Spleen (tissue), 7 donors: ENCODE measurements around the gene CNBD2.

ENCODE experiments used
- POLR2A ChIP-seq, 3 donors: fragments of 450-650 bp; IDR thresholded peaks; one replicate each; pipeline ENCODE4 v1.5.1; 2017; ENCODE audit warnings: antibody characterized with exemption in 3 of 3, mild to moderate bottlenecking in 1 of 3
- POLR2AphosphoS5 ChIP-seq, 3 donors: sonication (generic); formaldehyde crosslinking; IDR thresholded peaks; one replicate each; pipeline ENCODE4 v1.5.1; 2017; ENCODE audit warnings: antibody characterized with exemption in 3 of 3
- TF ChIP-seq, protein P1 (sequence below), 11 experiments: fragments of 200-600 bp in 7 of 11; fragments of 450-650 bp in 4 of 11; sonication (generic) in 4 of 11; IDR thresholded peaks in 8 of 11; conservative IDR thresholded peaks in 3 of 11; 1 replicate in 7 of 11; 2 replicates in 4 of 11; pipeline versions ENCODE4 v1.4.0 to v1.8.0; 2016 to 2021; ENCODE audit warnings: antibody characterized with exemption in 11 of 11, inconsistent platforms in 4 of 11, mild to moderate bottlenecking in 1 of 11
- donor health status: DM: no; HTN: no; CAD: no; lungs with moderate emphysema.
- donor health status: DM: no; HTN: no; CAD: no.
- donor health status: DM: no; HTN: no; CAD: no.

DNA sequence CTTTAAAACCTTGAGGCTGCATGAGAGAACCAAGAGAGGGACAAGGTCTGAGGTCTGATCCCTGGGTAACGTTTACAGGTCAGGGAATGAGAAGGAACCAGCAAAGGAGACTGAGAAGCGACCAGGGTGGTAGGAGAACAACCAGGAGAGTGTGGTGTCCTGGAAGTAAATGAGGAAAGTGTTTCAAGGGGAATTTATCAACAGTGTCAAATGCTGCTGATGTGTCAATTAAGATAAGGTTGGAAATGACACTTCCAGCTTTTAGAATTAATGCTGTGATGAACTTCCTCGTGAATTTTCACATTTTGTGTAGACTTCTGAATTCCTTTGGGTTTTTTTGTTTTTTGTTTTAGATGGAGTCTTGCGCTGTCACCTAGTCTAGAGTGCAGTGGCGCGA lies 83.7 kb downstream of the CNBD2 start:
- TF ChIP-seq POLR2AphosphoS5 (IDR thresholded peaks at IDR 0.05) (no peak), POLR2A (IDR thresholded peaks at IDR 0.05) (no peak)
- TF ChIP-seq, protein P1, sequence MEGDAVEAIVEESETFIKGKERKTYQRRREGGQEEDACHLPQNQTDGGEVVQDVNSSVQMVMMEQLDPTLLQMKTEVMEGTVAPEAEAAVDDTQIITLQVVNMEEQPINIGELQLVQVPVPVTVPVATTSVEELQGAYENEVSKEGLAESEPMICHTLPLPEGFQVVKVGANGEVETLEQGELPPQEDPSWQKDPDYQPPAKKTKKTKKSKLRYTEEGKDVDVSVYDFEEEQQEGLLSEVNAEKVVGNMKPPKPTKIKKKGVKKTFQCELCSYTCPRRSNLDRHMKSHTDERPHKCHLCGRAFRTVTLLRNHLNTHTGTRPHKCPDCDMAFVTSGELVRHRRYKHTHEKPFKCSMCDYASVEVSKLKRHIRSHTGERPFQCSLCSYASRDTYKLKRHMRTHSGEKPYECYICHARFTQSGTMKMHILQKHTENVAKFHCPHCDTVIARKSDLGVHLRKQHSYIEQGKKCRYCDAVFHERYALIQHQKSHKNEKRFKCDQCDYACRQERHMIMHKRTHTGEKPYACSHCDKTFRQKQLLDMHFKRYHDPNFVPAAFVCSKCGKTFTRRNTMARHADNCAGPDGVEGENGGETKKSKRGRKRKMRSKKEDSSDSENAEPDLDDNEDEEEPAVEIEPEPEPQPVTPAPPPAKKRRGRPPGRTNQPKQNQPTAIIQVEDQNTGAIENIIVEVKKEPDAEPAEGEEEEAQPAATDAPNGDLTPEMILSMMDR (IDR thresholded peaks at IDR 0.05 in 8 of 11, conservative IDR thresholded peaks at IDR 0.05 in 3 of 11), result no peak
